Mucosa of descending colon (tissue), 3 donors: ENCODE data around the gene MAPKAP1. TPM values are rescaled to one million over a fixed set of nuclear protein-coding genes. Genes with fewer than 3 reads are reported as not detected.
A peak's percentile ranks its signal among the peaks of the same experiment; 100 is the strongest.

ENCODE experiments used
- ATAC-seq: fragments of 200-7000 bp; cut with Tn5 transposase; one replicate; pipeline ENCODE4 v1.9.1; 2020; ENCODE audit warnings: mild to moderate bottlenecking, moderate library complexity
- DNase-seq, 3 donors: peaks; one replicate each; pipeline ENCODE4 v3.0.0-alpha.2; 2020
- H3K36me3 ChIP-seq: fragments of 200-600 bp; one replicate; pipeline ENCODE4 v1.8.0; 2021; ENCODE audit warnings: low read depth, mild to moderate bottlenecking
- H3K4me1 ChIP-seq: fragments of 200-600 bp; one replicate; pipeline ENCODE4 v1.8.0; 2021; ENCODE audit warnings: low read depth, mild to moderate bottlenecking
- H3K4me3 ChIP-seq: fragments of 200-600 bp; one replicate; pipeline ENCODE4 v1.8.0; 2021; ENCODE audit warnings: mild to moderate bottlenecking
- H3K9me3 ChIP-seq: fragments of 200-600 bp; one replicate; pipeline ENCODE4 v1.8.0; 2021; ENCODE audit warnings: mild to moderate bottlenecking
- intact Hi-C, 2 donors: fragments of 100-400 bp; cut with DNase I in 1 of 2; cut with micrococcal nuclease in 1 of 2; formaldehyde crosslinking; loops; one replicate each; pipeline versions ENCODE4 v1.11.0 to v1.11.1; 2022; cut with DNase I, micrococcal nuclease
- total RNA-seq, 3 donors: library from RNA; stranded (reverse); fragmentation: NEBNext Ultra II Directional in 2 of 3; extraction: Animal tissue kit (Norgen Biotek cat#: 25700) in 2 of 3; gene quantifications; one replicate each; pipeline versions ENCODE4 v1.2.1 to v1.2.4, GENCODE V29; 2021 to 2023
- TF ChIP-seq, protein P1 (sequence below): fragments of 200-600 bp; IDR thresholded peaks from one replicate; pipeline ENCODE4 v1.8.0; 2022; ENCODE audit warnings: antibody characterized with exemption, mild to moderate bottlenecking
- donor health status: DM: no; HTN: no; CAD: no; lungs with moderate emphysema.
- donor health status: DM: no; HTN: no; CAD: no.
- donor health status: DM: no; HTN: yes; CAD: no.

Gene MAPKAP1
- total RNA-seq, 3 donors from 2014 or later: 73.2 to 98.4 (median 84.9) TPM

DNA sequence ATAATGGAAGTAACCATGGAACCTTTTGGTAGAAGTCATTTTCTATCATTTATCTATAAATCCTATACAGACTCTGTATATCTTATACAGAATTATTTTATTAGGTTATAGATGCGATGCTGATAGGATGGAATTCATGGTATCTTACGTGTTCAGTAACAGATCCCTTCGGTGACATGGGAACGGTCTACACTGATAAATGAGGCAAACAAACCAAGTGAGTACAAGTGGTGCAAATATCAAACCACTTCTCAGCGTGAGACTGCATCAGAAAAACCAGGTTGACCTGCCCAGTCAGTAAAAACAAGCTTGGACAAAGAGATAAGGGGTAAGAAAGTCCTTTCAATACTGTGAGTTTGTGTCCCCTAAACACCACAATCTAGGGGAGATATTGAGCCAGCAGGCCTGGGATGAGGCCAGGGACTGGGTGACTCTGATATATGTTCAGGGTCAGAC, 229.9 kb downstream of the MAPKAP1 start:
- H3K9me3 ChIP-seq: no peaks in the 10 kb centered on the region
- TF ChIP-seq, protein P1, sequence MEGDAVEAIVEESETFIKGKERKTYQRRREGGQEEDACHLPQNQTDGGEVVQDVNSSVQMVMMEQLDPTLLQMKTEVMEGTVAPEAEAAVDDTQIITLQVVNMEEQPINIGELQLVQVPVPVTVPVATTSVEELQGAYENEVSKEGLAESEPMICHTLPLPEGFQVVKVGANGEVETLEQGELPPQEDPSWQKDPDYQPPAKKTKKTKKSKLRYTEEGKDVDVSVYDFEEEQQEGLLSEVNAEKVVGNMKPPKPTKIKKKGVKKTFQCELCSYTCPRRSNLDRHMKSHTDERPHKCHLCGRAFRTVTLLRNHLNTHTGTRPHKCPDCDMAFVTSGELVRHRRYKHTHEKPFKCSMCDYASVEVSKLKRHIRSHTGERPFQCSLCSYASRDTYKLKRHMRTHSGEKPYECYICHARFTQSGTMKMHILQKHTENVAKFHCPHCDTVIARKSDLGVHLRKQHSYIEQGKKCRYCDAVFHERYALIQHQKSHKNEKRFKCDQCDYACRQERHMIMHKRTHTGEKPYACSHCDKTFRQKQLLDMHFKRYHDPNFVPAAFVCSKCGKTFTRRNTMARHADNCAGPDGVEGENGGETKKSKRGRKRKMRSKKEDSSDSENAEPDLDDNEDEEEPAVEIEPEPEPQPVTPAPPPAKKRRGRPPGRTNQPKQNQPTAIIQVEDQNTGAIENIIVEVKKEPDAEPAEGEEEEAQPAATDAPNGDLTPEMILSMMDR: no peak
- ATAC-seq: no peak
- H3K4me1 ChIP-seq: no peaks in the 10 kb centered on the region
- DNase-seq: no peak
- intact Hi-C loops: no loop called here
- H3K36me3 ChIP-seq: no peaks in the 10 kb centered on the region
- no peak overlapping the region for H3K4me3 ChIP-seq

DNA sequence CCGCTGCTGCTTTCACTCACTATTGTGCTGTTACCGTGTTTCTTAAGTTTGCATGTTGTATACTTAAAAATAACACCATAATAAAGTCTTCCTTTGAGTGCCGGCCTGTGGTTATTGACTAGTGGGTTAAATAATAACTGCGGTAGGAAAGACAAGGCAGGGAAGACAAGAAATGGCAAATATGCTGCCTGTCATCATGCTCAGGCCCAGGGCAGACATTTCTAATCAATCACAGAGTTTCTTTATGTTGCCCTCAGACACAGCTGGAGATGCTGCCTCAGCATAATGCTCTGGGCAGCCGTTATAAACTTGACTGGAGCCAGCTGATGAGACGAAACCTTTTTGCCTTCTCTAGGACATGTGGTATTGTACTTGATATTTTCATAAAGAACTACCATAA, 230.4 kb downstream of the MAPKAP1 start:
- Histone ChIP-seq H3K9me3 (no peaks in the 10 kb centered on the region), H3K36me3 (no peaks in the 10 kb centered on the region), H3K4me3 (no peak overlapping the region), H3K4me1 (no peaks in the 10 kb centered on the region)
- TF ChIP-seq, protein P1: no peak
- DNase-seq: no peak
- ATAC-seq: no peak
- intact Hi-C loops: no loop called here

DNA sequence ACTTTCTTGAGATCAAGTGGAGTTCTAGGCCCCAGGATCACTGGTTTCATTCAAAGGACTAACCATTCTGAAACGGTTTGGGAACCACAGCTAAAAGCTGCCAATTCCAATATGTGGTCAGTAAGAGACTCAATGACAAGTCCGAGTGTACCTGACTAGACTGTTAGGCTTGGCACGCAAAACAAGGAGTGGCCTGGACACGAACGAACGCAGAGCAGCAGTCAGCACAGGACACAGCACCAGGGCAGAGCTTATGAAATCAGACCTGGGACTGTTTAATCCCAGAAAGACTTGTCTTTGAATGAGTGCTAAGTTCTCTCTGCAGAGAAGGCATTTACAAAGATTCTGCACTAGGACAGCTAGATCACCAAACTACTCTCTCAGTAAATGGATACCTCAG, 231.6 kb downstream of the MAPKAP1 start:
- Histone ChIP-seq H3K36me3 (no peaks in the 10 kb centered on the region), H3K4me3 (no peak overlapping the region), H3K4me1 (no peaks in the 10 kb centered on the region), H3K9me3 (no peaks in the 10 kb centered on the region)
- ATAC-seq (no peak), DNase-seq (no peak)
- intact Hi-C loops: no loop called here
- TF ChIP-seq, protein P1: no peak

DNA sequence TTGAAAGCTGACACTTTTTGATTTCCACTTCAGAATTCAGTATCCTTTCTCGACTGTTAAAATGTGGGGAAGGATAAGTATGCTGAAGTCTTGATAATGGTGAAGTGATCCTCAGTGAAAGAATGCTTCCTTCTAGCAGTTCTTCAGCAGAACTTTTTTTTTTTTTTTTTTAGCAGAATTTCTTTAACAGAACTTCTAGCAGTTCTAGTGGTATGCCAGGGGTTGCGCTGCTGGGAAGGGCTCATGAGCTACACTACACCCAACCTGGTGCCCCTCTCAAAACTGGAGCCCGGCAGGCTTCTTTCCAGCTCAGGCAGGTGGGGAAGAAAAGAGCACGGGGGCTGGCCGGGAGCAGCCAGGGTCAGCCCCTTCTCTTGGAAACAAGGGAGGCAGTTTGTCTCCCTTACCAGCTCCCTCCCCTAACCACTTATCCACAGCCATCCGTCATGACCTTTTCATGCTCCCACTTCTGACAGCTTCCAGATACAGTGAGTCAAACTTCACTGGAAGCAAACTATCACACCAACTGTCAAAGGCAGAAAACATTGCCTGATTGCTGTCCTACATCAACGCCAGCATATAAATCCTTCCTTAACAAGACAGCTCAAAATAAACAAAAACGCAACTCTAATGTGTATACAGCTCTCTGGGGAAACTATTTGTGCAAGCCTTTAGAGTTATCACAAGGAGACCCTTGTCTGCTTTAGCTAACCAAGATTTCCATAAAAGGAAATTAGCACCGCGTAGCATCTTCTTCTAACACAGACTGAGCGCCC, 233.9 kb downstream of the MAPKAP1 start:
- DNase-seq (peak in 1 of 3 donors; percentile 8), ATAC-seq (peak; percentile 23)
- H3K4me1 ChIP-seq: no peaks in the 10 kb centered on the region
- no peaks in the 10 kb centered on the region for H3K36me3 ChIP-seq
- H3K9me3 ChIP-seq: no peaks in the 10 kb centered on the region
- TF ChIP-seq, protein P1: no peak
- no peak overlapping the region for H3K4me3 ChIP-seq
- intact Hi-C loops: no loop called here

DNA sequence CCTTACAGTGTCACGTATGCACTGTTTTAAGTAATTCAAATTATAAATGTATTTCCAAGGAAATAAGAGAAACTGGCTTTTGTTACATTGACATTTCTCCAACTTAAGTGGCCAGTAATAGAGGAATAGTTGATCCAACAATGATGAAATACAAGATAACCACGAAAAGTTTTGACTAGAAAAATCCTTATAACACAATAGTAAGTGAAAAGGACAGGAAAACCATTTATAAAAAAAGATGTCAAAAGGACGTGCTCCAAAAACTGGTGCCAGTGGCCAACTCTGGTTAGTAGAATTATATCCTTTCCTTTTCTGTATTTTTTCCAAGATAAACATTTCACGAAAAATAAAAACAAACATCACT, 234.5 kb downstream of the MAPKAP1 start:
- intact Hi-C loops: no loop called here
- DNase-seq: no peak
- H3K4me1 ChIP-seq: no peaks in the 10 kb centered on the region
- H3K9me3 ChIP-seq: no peaks in the 10 kb centered on the region
- ATAC-seq: no peak
- TF ChIP-seq, protein P1: no peak
- H3K4me3 ChIP-seq: no peak overlapping the region
- no peaks in the 10 kb centered on the region for H3K36me3 ChIP-seq
